PFSK-1 (cell line): ENCODE measurements around the gene ACACA.

Experiments used
- POLR2AphosphoS5 ChIP-seq: IDR thresholded peaks from 2 replicates; pipeline ENCODE4 v1.6.1; 2012; ENCODE audit warnings: low read depth, mild to moderate bottlenecking, control low read depth, low read length, moderate library complexity
- REST ChIP-seq, 2 experiments: IDR thresholded peaks; 2 replicates each; pipeline versions ENCODE4 v1.6.1 to v1.8.0; 2011 to 2012; ENCODE audit warnings: low read depth in 2 of 2, low read length in 2 of 2, control low read depth in 1 of 2, inconsistent platforms in 1 of 2, mild to moderate bottlenecking in 1 of 2, moderate library complexity in 1 of 2; ENCODE audit not compliant: insufficient read depth in 1 of 2
- TAF1 ChIP-seq: IDR thresholded peaks from 2 replicates; pipeline ENCODE4 v1.6.1; 2012; ENCODE audit warnings: low read length, control low read depth, borderline replicate concordance; ENCODE audit not compliant: insufficient read depth

GRCh38 chr17:37315601-37316000 is 91.0 kb downstream of the ACACA start:
- TF ChIP-seq REST (IDR thresholded peaks at IDR 0.05; ENCODE audit: insufficient read depth in 1 of 2, low read depth in 2 of 2, low read length in 2 of 2) (no peak), POLR2AphosphoS5 (no peak), TAF1 (no peak)
